ENCODE data around the gene MOGAT1. TPM values are rescaled to one million over a fixed set of nuclear protein-coding genes. Genes with fewer than 3 reads are reported as not detected.
A peak's percentile ranks its signal among the peaks of the same experiment; 100 is the strongest.

MOGAT1 gene
- total RNA-seq, 1 experiment from 2014 or later, result not detected

DNA sequence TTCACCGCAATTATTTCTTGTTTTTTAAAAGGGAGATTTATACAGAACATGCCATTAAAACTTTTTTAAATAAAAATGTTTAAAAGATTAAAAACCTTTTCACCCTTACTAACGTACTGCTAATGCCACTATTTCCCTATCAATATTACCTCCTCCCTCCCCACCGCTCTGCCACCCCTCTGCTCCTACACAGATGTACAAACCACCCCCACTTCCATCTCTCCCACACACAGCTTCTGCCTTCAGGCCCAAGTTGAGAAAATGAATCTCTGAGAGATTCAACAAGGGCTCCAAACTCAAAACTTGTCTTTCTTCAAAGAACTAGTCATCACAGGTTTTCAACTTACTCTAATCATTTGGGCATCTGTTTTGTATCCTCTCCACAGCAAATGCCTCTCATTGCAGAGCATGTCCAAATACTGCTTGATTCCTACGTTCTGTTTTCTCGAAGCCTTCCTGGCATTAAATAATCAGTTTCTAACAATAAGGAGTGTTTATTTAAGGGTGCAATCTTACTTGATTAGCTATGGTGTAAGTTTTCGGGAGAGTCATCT lies 47.6 kb upstream of the MOGAT1 start:
- Mint-ChIP-seq H3K36me3 (ENCODE audit: insufficient read depth, unreplicated experiment) (peaks cover 86% of the 10 kb centered on the region), H3K4me3 (ENCODE audit: unreplicated experiment) (no peak overlapping the region), H3K27ac (ENCODE audit: low read depth, unreplicated experiment) (peak overlapping the region; percentile 49), H3K9me3 (ENCODE audit: unreplicated experiment) (no peaks in the 10 kb centered on the region), H3K27me3 (ENCODE audit: insufficient read depth, unreplicated experiment) (no peaks in the 10 kb centered on the region), H3K4me1 (ENCODE audit: insufficient read depth, unreplicated experiment) (no peaks in the 10 kb centered on the region)
- ChIA-PET CTCF (interaction anchor here (1.1 to 1.8 kb wide), 3 partner anchors 9 to 599 kb away, joined by 4 to 5 read pairs (median 4); no protein-coding TSS in a partner anchor), POLR2A (interaction anchor here (0.8 to 1.5 kb wide), 5 partner anchors 9 to 29 kb away, joined by 3 to 7 read pairs (median 3); no protein-coding TSS in a partner anchor)
- TF ChIP-seq CTCF (IDR thresholded peaks at IDR 0.05; ENCODE audit: unreplicated experiment), result no peak
- intact Hi-C loops (cut with micrococcal nuclease), result no loop called here
- BruUV-seq (replicated peaks), result no TSS peak
- no peak for DNase-seq (ENCODE audit: unreplicated experiment)

DNA sequence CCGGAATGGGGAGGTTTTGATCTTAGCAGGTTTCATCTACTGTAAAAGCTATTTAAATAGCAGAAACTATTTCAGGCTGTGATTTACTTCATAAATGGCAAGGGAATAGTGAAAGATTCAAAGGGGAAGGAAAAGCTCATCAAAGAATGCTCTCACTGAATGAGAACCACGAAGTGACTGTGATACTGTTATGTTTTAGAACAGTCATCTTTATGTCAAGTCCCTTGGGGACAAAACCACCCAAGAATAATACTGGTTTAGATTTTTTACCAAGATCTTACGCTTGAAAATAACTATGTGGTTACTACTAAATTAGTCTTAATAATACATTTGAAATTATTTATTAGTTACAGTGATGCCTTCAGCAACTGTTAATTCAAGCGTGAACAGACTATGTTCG lies 43.7 kb upstream of the MOGAT1 start:
- POLR2A ChIA-PET, result no interaction called here
- Mint-ChIP-seq H3K4me1 (ENCODE audit: insufficient read depth, unreplicated experiment) (no peaks in the 10 kb centered on the region), H3K27ac (ENCODE audit: low read depth, unreplicated experiment) (no peak overlapping the region), H3K36me3 (ENCODE audit: insufficient read depth, unreplicated experiment) (peaks cover 86% of the 10 kb centered on the region), H3K4me3 (ENCODE audit: unreplicated experiment) (no peak overlapping the region), H3K27me3 (ENCODE audit: insufficient read depth, unreplicated experiment) (no peaks in the 10 kb centered on the region), H3K9me3 (ENCODE audit: unreplicated experiment) (no peaks in the 10 kb centered on the region)
- no TSS peak for BruUV-seq (replicated peaks)
- CTCF ChIA-PET, result interaction anchor here (0.6 to 1.5 kb wide), 3 partner anchors 13 to 602 kb away, joined by 3 to 5 read pairs (median 4); no protein-coding TSS in a partner anchor
- no peak for DNase-seq (ENCODE audit: unreplicated experiment)
- intact Hi-C loops (cut with micrococcal nuclease), result no loop called here
- TF ChIP-seq CTCF (IDR thresholded peaks at IDR 0.05; ENCODE audit: unreplicated experiment), result no peak

DNA sequence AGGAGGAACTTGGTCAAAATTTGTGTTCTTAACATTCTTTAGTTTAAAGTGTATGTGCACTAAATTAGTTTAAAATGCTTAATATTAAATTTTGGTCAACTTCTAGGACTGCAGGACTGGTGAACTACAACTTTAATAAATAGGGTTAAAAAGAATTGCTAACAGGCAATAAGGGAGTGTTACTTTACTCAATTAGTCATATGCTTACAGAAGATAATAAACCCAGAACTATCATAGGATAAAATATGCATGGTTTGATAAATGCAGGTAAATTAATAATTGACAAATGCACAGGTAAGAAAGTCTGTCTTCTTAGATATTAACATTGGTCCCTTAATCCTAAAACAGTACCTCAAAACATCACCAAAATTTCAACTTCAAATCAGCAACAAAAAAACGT lies 36.2 kb upstream of the MOGAT1 start:
- POLR2A ChIA-PET, result no interaction called here
- H3K4me1 Mint-ChIP-seq (ENCODE audit: insufficient read depth, unreplicated experiment), result no peaks in the 10 kb centered on the region
- H3K27me3 Mint-ChIP-seq (ENCODE audit: insufficient read depth, unreplicated experiment), result no peaks in the 10 kb centered on the region
- DNase-seq (ENCODE audit: unreplicated experiment), result no peak
- intact Hi-C loops (cut with micrococcal nuclease), result no loop called here
- peaks cover 96% of the 10 kb centered on the region for H3K36me3 Mint-ChIP-seq (ENCODE audit: insufficient read depth, unreplicated experiment)
- no peak overlapping the region for H3K4me3 Mint-ChIP-seq (ENCODE audit: unreplicated experiment)
- no peaks in the 10 kb centered on the region for H3K9me3 Mint-ChIP-seq (ENCODE audit: unreplicated experiment)
- TF ChIP-seq CTCF (IDR thresholded peaks at IDR 0.05; ENCODE audit: unreplicated experiment), result no peak
- no peak overlapping the region for H3K27ac Mint-ChIP-seq (ENCODE audit: low read depth, unreplicated experiment)
- CTCF ChIA-PET, result no interaction called here
- no TSS peak for BruUV-seq (replicated peaks)

GRCh38 chr2:222637067-222637466 lies 34.4 kb upstream of the MOGAT1 start:
- ChIA-PET CTCF (interaction anchor here (0.6 to 1.7 kb wide), 3 partner anchors 11 to 612 kb away, joined by 3 to 5 read pairs (median 4); no protein-coding TSS in a partner anchor), POLR2A (interaction anchor here (1.0 to 1.5 kb wide), 4 partner anchors 10 to 17 kb away, joined by 3 to 4 read pairs (median 3); no protein-coding TSS in a partner anchor)
- H3K36me3 Mint-ChIP-seq (ENCODE audit: insufficient read depth, unreplicated experiment), result peaks cover 95% of the 10 kb centered on the region
- DNase-seq (ENCODE audit: unreplicated experiment), result no peak
- H3K27ac Mint-ChIP-seq (ENCODE audit: low read depth, unreplicated experiment), result peak overlapping the region; percentile 20
- no peaks in the 10 kb centered on the region for H3K4me1 Mint-ChIP-seq (ENCODE audit: insufficient read depth, unreplicated experiment)
- H3K9me3 Mint-ChIP-seq (ENCODE audit: unreplicated experiment), result no peaks in the 10 kb centered on the region
- no peak overlapping the region for H3K4me3 Mint-ChIP-seq (ENCODE audit: unreplicated experiment)
- BruUV-seq (replicated peaks), result no TSS peak
- intact Hi-C loops (cut with micrococcal nuclease), result no loop called here
- no peak for TF ChIP-seq CTCF (IDR thresholded peaks at IDR 0.05; ENCODE audit: unreplicated experiment)
- no peaks in the 10 kb centered on the region for H3K27me3 Mint-ChIP-seq (ENCODE audit: insufficient read depth, unreplicated experiment)
